GM21786 (cell line): ENCODE data around the gene PDGFA.

Source experiments
- ATAC-seq: cut with Tn5 transposase; IDR thresholded peaks from one replicate; pipeline ENCODE4 v1.9.1; 2021; ENCODE audit not compliant: unreplicated experiment

Gene PDGFA

DNA sequence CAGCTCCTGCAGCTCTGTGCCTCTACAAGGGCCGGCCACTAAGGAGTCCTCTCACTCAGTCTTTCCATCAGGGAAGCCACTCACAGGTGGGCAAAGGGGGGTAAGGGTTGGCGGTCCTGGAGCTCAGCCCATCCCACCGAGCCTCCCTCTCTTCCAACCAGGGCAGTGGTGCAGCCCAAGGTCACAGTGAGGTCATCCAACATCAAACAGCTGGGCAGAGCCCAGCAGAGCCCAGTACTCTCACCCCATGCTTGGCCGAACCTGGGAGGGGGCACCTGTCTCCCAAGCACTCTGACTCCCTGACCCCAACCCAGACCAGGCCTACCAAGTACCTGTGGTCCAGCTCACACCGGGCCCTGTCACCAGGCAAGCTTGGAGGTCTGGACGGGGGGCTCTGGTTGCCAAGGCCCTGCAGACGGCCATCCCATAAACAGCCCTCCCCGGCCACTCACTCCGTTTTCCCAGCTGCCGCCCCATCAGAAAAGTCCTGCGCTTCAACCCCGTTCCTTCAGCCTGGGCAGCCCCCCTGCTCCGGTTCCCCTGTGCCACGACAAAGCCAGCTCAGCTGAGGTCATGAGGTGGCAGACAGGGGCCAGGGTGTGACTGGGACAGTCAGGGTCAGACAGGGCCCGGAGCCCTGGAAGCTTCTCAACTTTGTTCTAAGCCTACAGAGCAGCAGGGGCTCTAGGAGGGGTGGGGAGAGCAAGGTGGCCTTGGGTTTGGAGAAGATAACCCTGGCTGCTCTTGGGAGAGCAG lies 27.5 kb downstream of the PDGFA start:
- ATAC-seq = no peak

DNA sequence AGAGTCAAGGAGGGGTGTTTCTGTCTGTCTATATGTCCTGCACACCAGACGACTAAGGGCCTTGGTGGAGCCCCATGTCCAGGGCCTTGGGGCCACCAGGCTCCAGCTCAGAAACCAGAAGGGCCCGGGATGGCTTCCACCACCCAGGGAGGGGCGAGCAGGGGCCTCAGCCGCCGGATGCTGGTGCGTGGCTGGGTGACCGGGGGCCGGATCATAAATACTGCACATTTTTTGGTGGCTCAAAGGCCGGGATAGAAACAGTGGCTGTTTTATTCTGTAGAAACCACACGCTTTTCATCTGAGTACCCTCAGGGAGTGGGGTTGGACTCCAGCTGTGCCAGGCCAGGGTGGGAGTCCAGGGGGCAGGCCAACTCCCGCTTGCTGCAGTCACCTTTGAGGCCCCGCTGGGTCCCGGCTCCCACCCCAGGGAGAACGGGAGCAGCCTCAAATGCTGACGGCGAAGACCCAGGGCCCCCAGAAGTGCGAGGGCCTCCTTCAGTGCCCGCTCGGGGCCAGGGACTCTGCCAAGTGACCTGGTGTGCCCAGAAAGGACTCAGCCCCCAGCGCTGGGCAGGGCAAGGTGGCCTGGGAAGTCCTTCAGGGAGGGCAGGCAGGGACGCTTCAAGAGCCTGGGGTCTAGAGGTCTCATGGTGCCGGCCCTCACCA lies 28.2 kb downstream of the PDGFA start:
- no peak for ATAC-seq

DNA sequence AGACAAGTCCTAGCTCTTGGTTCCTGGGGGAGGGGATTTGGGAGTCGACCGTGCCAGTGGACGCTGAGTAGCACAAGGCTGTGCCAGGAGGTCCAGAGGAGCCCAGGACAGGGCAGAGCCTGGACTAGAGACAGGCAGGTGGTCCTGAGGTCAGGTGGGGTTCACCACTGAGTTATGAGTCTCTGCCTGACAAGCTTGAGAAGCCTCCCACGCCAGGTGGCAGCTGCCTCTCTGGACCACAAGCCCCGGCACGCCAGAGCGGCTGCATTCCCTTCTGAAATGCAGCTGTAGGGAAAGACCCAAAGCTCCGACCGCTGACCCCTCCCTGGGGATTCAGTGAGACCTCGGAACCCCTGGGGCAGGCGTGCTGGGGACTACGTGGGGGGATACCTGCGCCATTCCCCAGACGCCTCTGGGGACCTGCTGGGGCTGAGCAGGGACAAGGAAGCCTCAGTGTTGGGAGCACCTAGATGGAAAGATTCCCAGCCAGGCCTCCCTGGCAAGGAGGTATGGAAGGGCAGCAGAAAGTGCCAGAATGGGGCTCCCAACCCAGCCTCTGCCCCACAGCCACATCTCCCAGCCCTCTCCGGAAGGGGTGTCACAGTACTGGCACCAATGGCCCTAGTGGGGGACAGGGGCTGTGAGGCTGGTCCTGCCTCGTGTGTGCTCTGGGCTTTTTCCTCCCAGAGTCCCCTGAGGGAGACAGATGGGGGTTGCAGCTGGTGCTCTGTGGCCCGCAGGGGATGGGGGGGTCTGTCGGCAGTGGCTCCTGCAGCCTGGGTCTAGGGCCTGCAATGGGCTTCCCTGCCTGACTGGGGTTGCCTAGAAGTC lies 29.0 kb downstream of the PDGFA start:
- no peak for ATAC-seq

DNA sequence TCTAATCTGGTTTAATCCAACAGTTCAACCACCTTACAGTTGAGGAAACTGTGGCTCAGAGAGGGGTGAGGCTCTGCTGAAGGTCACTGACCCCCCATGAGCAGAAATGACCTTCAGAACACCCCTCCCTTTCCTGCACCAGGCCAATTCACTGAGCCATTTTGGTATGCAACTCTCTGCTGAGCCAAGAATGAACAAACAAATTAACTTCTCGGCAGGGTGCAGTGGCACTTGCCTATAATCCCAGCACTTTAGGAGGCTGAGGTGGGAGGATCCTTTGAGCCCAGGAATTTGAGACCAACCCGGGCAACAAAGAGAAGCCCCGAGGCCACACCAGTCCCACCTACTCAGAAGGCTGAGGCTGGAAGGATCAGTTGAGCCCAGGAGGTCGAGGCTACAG lies 29.8 kb downstream of the PDGFA start:
- no peak for ATAC-seq

DNA sequence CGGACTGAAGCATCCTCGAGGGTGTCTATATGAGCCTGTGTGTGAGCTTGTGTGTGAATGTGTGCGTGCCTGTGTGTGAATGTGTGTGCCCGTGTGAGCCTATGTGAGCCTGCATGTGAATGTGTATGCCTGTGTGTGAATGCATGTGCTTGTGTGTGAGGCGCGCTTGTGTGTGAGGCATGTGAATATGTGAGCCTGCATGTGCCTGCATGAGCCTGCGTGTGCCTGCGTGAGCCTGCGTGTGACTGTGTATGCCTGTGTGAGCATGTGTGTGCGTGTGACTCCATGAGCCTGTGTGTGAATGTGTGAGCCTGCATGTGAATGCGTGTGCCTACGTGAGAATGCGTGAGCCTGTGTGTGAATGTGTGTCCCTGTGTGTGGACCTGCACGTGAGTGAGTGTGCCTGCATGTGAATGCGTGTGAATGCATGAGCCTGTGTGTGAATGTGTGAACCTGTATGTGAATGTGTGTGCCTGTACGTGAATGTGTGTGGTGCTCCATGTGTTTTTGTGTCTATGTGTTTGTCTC lies 33.4 kb downstream of the PDGFA start:
- ATAC-seq = no peak

DNA sequence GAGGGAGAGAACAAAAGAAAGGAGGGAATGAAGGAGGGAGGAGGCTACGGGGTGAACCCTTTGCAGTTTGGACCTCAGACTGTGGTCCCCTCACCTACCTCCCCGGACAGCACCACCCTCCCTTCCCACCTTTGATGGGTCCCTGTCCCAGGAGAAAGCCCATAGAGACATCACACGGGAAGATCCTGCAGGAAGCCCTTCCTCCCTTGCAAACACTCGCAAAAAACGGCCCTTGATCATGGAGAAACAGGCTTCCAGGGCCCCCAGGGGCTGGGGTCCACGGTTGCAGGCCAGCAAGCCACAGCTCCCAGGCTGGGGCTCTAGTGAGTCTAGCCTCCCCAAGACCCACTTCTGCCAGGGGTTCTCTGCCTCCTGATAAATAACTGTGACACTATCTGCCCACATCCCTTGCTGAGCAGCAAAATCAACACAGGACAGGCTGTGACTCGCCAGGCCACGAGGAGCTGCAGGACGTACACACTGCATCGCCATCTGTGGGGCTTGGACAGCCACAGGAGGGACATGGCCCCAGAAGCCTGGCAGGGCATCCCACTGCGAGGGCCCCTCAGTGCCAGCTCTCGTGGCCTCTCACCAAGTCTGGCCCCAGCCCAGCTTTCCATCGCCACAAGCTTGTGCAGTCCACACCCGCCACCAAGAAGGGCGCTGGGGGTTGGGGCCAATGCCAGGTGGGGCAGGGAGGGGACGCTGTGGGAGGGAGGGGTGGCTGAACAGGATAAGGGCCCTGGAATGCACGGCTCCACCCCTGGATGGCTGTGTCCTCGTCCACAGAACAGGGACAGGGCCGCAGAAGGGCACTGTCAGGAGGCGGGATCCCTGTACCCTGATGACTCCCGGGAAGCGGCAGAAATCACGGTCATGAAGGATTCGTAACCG lies 34.2 kb downstream of the PDGFA start:
- no peak for ATAC-seq

DNA sequence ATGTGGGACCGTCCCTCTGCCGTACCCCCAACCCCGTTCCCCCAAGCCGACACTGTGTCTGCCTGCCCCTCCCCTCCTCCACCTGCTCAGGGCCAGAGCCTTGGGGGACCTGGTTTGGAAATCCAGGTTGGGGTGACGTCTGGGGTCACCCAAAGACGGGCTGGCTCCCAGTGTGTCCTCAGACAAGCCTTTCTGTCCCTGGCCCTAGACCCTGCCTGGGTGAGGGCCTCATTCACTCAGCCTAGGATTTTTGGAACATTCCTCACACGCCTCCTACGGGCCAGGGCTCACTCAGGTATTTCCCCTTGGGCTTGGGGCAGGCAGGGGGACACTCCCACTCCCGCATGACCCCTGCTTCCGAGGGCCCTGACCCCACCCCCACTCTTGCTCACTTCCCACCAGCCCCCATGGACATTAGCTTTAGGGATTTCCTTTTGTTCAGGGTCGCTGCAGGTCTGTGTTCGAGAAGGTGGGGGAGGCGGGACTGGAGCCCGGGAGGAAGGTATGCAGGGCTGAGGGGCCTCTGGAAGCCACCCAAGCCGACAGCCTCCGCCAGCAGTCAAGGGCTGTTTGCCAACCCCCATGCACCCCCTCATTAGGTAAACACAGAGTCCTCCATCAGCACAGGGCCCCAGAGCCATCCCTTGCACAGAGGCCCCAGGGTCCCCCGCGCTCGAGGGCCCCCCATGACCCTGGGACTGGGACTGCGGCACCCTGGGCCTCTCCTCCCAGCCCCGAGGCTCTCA lies 35.1 kb downstream of the PDGFA start:
- no peak for ATAC-seq

DNA sequence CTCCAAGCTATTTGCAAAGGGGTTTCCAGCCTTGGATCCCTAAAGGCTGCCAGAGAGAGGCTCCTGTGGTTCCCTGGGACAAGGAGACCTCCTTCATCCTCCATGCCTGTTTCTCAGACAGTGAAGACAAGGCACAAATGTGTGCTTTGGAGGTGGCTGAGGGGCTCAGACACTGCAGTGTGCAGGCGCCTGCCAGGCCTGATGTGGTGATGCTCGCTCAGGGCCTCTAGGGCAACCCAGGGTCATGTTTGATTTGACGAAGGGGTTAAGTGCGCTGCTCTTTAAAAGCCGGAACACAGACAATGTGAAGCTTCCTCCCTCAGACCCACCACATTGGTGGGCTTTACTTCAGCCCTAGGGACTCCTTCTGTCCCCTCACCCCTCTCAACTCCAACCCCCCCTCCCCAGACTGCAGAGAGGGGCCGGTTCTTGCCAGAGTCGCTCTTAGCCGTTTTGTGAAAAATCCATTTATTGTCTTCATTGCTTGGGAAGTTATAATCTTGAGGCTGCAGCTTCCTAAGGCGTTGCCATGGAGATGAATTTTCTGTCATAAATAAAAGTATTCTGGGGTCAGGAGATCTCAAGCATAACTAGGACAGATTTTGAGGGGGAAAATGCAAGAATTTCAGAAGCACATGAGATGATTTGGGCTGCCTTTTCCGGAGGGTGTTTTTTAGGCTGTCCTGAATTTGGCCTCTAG lies 35.8 kb downstream of the PDGFA start:
- no peak for ATAC-seq

DNA sequence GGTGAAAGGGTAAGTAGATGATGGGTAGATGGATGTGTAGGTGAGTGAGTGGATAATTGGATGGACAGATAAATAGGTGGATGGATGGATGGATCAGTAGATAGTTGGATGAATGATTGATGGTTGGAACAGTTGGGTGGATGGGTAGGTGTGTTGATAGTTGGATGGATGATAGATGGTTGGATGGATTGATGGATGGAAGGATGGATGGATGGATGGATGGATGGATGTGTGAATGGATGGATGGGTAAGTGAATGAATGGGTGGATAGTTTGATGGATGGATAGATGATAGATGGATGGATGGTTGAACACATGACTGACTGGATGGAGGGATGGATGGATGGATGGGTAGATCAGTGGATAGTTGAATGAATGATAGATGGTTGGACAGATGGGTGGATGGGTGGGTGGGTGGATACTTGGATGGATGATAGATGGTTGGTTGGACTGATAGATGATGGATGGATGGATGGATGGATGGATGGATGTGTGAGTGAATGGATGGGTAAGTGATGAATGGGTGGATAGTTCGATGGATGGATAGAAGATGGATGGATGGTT lies 37.0 kb downstream of the PDGFA start:
- ATAC-seq = no peak

DNA sequence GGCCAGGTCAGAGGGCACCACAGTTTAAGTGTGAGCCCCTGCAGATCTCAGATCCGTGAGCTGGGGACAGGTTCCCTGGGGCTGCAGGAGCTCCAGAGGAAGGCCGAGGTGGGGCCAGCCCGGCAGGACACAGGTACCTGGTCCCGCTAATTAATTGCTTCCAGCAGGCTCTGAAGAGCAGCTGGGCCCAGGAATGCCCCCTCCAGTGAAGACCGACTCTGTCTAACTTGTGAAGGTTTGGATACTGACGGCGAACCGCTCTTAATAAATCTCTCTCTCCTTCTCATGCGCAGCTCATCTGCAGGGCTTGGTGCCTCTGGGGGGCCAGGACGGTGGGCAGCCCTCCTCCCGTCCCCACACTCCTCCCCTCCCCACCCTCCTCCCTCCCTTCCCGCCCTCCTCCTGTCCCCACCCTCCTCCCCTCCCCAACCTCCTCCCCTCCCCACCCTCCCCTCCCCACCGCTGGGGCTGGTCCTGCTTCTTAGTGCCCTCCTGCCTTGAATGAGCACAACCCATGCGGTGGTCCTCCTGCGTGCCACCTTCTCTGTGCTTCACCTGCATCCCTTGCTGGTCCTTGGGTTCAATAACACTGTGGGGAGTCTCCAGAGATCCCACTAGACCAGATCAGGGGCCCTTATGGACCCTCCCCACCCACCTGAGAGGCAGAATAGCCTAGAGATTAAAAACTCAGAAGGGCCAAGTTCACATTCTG lies 38.3 kb downstream of the PDGFA start:
- no peak for ATAC-seq

DNA sequence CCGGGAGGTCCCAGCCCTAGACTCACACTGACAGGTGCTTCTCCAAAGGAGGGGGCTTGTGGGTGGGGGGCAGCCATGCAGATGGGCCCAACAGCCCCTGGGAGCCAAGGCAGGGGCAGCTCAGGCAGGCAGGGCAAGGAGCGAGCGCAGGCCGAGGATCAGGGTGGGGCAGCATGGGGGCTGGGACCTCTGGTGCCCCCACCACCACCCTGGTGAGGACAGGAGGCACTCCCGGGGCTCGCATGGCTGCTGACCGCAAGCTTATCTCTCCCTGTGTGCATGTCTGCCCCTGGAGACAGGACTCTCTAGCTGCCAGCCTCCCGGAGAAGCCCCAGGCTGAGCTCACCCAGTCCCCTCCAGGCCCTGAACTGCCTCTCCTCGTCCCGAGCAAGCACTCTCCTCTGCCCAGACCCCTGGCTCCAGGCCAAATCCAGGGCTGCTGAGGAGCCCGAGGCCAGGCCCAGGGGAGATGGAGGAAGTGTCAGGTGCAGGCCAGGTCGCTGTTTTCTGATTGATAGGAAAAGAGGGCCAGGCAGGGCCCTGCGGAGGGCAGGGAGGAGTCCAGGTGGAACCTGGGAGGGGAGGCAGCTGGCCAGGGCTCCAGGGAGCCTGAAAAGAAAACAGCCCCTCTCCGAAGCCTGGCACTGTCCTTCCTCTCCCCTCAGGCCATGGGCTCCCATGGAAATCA lies 39.0 kb downstream of the PDGFA start:
- no peak for ATAC-seq

DNA sequence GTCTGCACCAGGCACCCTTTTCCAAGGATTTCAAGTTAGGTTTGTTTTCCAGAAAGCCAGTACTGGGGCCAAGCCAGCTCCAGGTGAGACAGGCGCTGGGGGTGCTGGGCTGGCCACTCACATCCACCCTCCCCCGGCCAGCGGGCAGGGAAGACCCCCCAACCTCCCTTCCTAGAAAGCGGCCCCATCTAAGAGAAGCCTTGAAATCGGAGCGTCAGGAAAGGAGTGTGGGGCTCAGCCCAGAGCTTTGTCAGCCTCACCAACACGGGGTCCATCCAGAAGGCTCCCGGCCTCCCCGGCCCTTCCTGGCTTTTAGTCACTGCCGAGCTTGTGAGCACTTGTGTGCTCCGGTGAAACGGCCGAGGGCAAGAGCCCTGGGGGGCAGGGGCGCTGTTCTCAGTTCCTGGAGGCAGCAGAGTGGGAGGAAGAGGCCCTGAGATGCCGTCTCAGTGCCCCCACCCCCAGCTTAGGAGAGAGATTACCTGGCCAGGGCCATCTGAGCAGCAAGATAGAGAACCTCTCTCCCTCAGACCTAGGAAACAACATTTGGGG lies 39.6 kb downstream of the PDGFA start:
- no peak for ATAC-seq

DNA sequence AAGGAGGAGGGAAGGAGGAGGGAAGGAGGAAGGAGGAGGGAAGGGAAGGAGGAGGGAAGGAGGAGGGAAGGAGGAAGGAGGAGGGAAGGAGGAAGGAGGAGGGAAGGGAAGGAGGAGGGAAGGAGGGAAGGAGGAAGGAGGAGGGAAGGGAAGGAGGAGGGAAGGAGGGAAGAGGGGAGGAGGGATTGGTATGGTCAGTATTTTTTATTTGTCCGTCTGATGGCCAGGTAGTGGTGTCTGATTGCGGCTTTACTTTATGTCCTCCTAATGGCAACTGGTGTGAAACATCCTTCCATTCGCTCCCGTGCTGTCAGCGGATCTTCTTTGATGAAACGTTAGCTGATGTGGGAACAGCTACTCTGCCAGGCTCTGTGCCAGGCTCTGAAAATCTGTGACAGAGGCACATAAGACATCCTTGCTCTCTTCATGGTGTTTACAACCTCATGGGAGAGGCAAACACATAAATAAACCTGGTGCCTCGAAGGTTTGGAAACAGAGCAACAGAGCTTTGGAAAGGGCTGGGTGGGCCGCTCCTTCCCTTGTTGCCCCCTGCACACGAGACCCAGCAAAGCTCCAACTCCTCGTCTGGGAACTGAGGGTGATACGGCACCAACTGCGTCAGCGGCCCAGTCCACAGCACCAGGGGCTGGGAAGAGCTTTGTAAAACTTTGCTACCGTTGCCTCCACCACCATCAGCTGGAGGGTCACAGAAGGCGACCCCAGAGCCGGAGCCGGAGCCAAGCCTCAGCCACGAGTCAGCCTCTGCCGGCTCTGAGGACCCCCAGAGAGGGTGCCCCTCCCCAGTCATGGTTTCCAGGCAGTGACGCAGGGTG lies 40.3 kb downstream of the PDGFA start:
- no peak for ATAC-seq

DNA sequence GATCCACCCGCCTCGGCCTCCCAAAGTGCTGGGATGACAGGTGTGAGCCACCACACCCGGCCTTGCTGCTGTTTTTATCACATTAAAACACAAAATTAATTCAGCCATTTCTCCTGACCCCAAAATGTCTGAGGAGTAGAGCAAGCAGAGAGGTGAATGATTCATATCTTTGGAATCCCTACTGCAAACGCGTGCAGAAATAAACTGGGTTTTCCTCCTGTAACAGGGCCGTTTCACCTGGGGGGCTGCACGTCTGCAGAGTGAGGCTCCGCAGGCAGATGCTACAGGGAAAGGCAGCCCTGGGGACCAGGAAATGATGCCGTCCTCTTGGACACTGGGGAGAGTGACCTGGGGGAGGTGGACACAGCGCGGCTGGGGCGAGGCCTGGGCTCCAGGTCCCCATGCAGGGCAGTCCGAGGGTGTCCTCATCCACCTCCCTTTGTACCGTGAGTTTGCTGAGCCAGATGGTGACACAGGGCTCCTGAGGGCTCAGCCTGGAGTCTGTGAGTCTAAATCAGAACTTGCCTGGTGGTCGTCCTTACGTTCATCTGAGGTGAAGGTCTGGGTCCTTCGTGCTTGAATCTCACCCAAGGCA lies 41.9 kb downstream of the PDGFA start:
- no peak for ATAC-seq

DNA sequence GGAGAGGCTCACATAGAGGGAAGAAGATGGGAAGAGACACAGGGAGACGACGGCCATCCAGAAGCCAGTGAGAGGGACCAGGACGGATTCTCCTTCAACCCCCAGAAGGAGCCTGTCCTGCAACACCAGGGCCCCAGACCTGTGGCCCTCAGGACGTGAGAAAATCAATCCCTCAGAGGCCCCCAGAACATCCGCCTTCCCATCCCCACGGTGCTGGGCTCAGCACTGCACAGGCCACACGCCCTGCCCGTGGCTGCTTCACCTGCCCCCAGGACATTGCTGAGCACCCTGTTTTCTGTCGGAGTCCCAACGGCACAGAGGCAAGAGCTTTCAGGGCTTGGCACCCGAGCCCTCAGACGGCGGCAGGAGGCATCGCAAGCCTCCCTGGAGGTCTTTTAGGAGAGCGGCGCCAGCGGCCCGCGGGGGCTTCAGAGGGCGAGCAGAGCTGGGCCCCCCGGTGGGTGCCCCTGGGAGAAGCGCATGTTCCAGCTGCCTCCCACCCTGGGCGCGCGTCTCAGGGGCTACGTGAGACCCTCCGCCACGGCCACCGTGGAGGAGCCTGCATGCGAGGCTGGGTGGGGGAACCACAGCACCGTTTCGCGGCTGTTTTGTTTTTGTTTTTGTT lies 42.8 kb downstream of the PDGFA start:
- no peak for ATAC-seq

DNA sequence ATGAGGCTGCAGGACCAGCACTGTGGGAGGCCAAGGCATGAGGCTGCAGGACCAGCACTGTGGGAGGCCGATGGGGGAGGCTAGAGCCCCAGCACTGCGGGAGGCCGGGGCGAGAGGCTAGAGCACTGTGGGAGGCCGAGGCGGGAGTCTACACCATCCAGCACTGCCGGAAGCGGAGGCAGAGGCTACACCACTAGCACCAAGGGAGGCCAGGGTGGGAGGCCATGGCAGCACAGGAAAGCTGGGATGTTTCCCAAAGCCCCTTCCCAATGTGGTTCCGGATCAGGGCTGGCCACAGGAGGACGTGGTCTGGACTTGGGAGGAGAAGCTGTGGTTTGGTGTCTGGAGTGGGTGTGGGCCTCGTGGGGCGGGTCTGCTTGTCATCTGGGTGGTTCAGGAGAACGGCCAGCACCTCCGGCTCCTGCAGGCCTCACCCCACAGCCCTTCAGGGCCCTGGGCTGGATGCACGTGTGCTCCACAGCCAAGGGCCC lies 43.6 kb downstream of the PDGFA start:
- no peak for ATAC-seq
